Psoas muscle (tissue), 8 donors: ENCODE results near the gene DOCK8. TPM values are rescaled to one million over a fixed set of nuclear protein-coding genes. Genes with fewer than 3 reads are reported as not detected.

Experiments
- ATAC-seq, 4 donors: fragments of 200-7000 bp; cut with Tn5 transposase; one replicate each; pipeline ENCODE4 v1.9.1; 2020; ENCODE audit warnings: moderate library complexity in 3 of 4, mild to moderate bottlenecking in 2 of 4
- DNase-seq, 2 donors: peaks; one replicate each; pipeline ENCODE4 v3.0.0-alpha.2; 2020
- H3K27ac ChIP-seq: fragments of 200-600 bp; one replicate; pipeline ENCODE4 v1.8.0; 2022
- H3K27me3 ChIP-seq, 3 donors: fragments of 200-600 bp in 1 of 3; one replicate each; pipeline versions ENCODE4 v1.6.1 to v1.8.0; 2013 to 2022; ENCODE audit warnings: low read length in 2 of 3, mild to moderate bottlenecking in 2 of 3, moderate library complexity in 1 of 3; ENCODE audit not compliant: insufficient read depth in 3 of 3
- H3K36me3 ChIP-seq, 2 donors: fragments of 200-600 bp in 1 of 2; one replicate each; pipeline versions ENCODE4 v1.6.1 to v1.8.0; 2013 to 2022; ENCODE audit warnings: low read depth in 1 of 2, mild to moderate bottlenecking in 1 of 2, moderate library complexity in 1 of 2; ENCODE audit not compliant: insufficient read depth in 1 of 2
- H3K4me1 ChIP-seq: fragments of 200-600 bp; one replicate; pipeline ENCODE4 v1.8.0; 2022
- H3K4me3 ChIP-seq: fragments of 200-600 bp; one replicate; pipeline ENCODE4 v1.8.0; 2022; ENCODE audit warnings: mild to moderate bottlenecking
- H3K9me3 ChIP-seq: fragments of 200-600 bp; one replicate; pipeline ENCODE4 v1.8.0; 2022
- CTCF ChIP-seq: fragments of 200-600 bp; IDR thresholded peaks from one replicate; pipeline ENCODE4 v1.8.0; 2022; ENCODE audit warnings: antibody characterized with exemption
- WGBS, 3 donors: extraction: QIAGEN DNeasy Blood & Tissue Kit; methylation state at CpG; one replicate each; pipeline versions ENCODE4 v1.1.6 to v1.1.7; 2013; 5-methylcytosine and 5-hydroxymethylcytosine counted together
- intact Hi-C, 2 donors: fragments of 100-400 bp; cut with DNase I; formaldehyde crosslinking; loops; one replicate each; pipeline versions ENCODE4 v1.11.0 to v1.14.2; 2022
- polyA plus RNA-seq, 3 donors: library from polyadenylated mRNA; stranded (reverse); fragments of 200-250 nt; gene quantifications; one replicate each; pipeline ENCODE4 v1.2.3, GENCODE V29; 2013
- total RNA-seq, 4 donors: library from RNA; stranded (reverse); fragmentation: NEBNext Ultra II Directional in 2 of 4; extraction: Animal tissue kit (Norgen Biotek cat#: 25700) in 2 of 4; gene quantifications; one replicate each; pipeline versions ENCODE4 v1.2.1 to v1.2.4, GENCODE V29; 2021 to 2023
- donor health status: healthy with polysubstance abuse.
- donor health status: DM: no; HTN: no; CAD: no; lungs with moderate emphysema.
- donor health status: Bipolar disorder and iron deficiency.
- donor health status: healthy.
- donor health status: DM: yes; HTN: yes; CAD: no.
- donor health status: DM: no; HTN: no; CAD: no.
- donor health status: DM: no; HTN: no; CAD: no.
- donor health status: DM: yes; HTN: yes; CAD: no.

Gene DOCK8
- total and polyA plus RNA-seq, 7 donors = 0.32 to 2.8 (median 2.0) TPM

- no peak for TF ChIP-seq CTCF
- peak overlapping the region; percentile 79 for H3K27ac ChIP-seq
- WGBS, 3 donors = 0 to 1% (median 0%) methylated on average over 55 to 92 of the region's 92 CpGs
- no peaks in the 10 kb centered on the region for H3K36me3 ChIP-seq
- intact Hi-C loops = loop anchor here (2.0 to 5.0 kb wide), 2 partner anchors 32 to 34 kb away; no protein-coding TSS in a partner anchor
- peak overlapping the region; percentile 86 for H3K4me3 ChIP-seq
- no peaks in the 10 kb centered on the region for H3K27me3 ChIP-seq
- DNase-seq = peak; percentile 20 to 57
- no peaks in the 10 kb centered on the region for H3K4me1 ChIP-seq
- no peaks in the 10 kb centered on the region for H3K9me3 ChIP-seq
- peak; percentile 27 to 50 (median 36) for ATAC-seq
Measured at GRCh38 chr9:504921-505740, 290.5 kb downstream of the DOCK8 start.

GRCh38 chr9:505741-506059 is 291.0 kb downstream of the DOCK8 start:
- intact Hi-C loops = loop anchor here in 1 of 2 donors (2.0 kb wide), 1 partner anchor 35 kb away; no protein-coding TSS in a partner anchor
- DNase-seq (no peak), ATAC-seq (no peak)
- Histone ChIP-seq H3K36me3 (no peaks in the 10 kb centered on the region), H3K27ac (peak overlapping the region; percentile 79), H3K4me1 (no peaks in the 10 kb centered on the region), H3K4me3 (peak overlapping the region; percentile 86), H3K9me3 (no peaks in the 10 kb centered on the region), H3K27me3 (no peaks in the 10 kb centered on the region)
- TF ChIP-seq CTCF = no peak
- 23 to 41% (median 30%) methylated on average over 5 of the region's 5 CpGs for WGBS, 3 donors

GRCh38 chr9:506281-506680 is 291.6 kb downstream of the DOCK8 start:
- WGBS, 3 donors = 76 to 92% (median 81%) methylated on average over 7 of the region's 7 CpGs
- H3K9me3 ChIP-seq = no peaks in the 10 kb centered on the region
- intact Hi-C loops = no loop called here
- no peak for TF ChIP-seq CTCF
- ATAC-seq (no peak), DNase-seq (no peak)
- no peaks in the 10 kb centered on the region for H3K27me3 ChIP-seq
- H3K36me3 ChIP-seq = no peaks in the 10 kb centered on the region
- no peaks in the 10 kb centered on the region for H3K4me1 ChIP-seq
- no peak overlapping the region for H3K27ac ChIP-seq
- peak overlapping the region; percentile 86 for H3K4me3 ChIP-seq

GRCh38 chr9:511861-512260 is 297.2 kb downstream of the DOCK8 start:
- no peak overlapping the region for H3K4me3 ChIP-seq
- no peak overlapping the region for H3K27ac ChIP-seq
- TF ChIP-seq CTCF = no peak
- intact Hi-C loops = no loop called here
- DNase-seq (no peak), ATAC-seq (no peak)
- H3K27me3 ChIP-seq = no peaks in the 10 kb centered on the region
- no peaks in the 10 kb centered on the region for H3K4me1 ChIP-seq
- H3K36me3 ChIP-seq = no peaks in the 10 kb centered on the region
- H3K9me3 ChIP-seq = no peaks in the 10 kb centered on the region
- 44 to 77% (median 57%) methylated on average over 1 of the region's 1 CpG for WGBS, 3 donors
